Gastroesophageal sphincter (tissue), 3 donors: ENCODE data around the gene DCXR.

Source experiments
- CTCF ChIP-seq, 4 experiments: fragments of 200-600 bp in 2 of 4; fragments of 450-650 bp in 2 of 4; sonication (generic) in 1 of 4; IDR thresholded peaks; one replicate each; pipeline ENCODE4 v1.5.1; 2017 to 2019; ENCODE audit warnings: antibody characterized with exemption in 4 of 4, mild to moderate bottlenecking in 2 of 4, moderate library complexity in 2 of 4
- POLR2AphosphoS5 ChIP-seq: sonication (generic); formaldehyde crosslinking; IDR thresholded peaks from one replicate; pipeline ENCODE4 v1.6.1; 2017; ENCODE audit warnings: antibody characterized with exemption

- TF ChIP-seq POLR2AphosphoS5 (peak; percentile 29), CTCF (IDR thresholded peaks at IDR 0.05) (peak in 1 of 4 experiments; percentile 17)
Measured at GRCh38 chr17:82022310-82022980, 15.1 kb downstream of the DCXR start, which contains the start of gene CENPX.
